ENCODE data around the gene WFIKKN1. TPM values are rescaled to one million over a fixed set of nuclear protein-coding genes. Genes with fewer than 3 reads are reported as not detected.

The WFIKKN1 gene
- total RNA-seq, 1 donor from 2014 or later = 0.44 TPM

DNA sequence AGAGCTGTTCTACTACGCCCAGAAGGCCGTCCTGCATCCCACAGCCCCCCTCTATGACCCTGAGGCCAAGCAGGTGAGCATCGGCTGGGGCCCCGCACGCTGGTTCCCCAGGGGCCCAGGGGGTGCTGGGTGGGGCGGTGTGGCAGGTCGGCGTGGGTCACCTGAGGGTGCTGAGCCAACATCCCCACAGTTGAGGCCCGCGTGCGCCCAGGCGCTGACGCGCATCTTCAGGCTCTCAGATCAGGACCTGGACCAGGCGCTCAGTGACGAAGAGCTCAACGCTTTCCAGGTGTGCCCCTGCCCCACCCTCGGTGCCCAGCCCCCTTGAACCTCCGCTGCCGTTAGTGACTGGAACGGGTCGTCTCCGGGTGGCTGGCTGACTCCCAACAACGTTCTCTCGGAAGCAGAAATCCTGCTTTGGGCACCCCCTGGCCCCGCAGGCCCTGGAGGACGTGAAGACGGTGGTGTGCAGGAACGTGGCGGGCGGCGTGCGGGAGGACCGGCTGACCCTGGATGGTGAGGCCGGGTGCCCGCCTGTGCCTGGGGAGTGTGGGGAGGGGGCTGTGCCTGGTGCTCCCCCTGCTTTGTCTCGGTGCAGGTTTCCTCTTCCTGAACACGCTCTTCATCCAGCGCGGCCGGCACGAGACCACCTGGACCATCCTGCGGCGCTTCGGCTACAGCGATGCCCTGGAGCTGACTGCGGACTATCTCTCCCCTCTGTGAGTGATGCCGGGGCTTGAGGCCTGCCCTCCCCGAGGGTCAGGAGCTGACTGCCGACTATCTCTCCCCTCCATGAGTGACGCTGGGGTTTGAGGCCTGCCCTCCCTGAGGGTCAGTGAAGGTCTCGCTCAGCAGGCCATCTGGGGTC lies 39.9 kb downstream of the WFIKKN1 start:
- Mint-ChIP-seq H3K4me1 (ENCODE audit: unreplicated experiment) (no peaks in the 10 kb centered on the region), H3K27ac (ENCODE audit: unreplicated experiment) (no peak overlapping the region), H3K27me3 (ENCODE audit: unreplicated experiment) (peaks cover 8% of the 10 kb centered on the region), H3K36me3 (ENCODE audit: low read depth, unreplicated experiment) (no peaks in the 10 kb centered on the region), H3K9me3 (ENCODE audit: unreplicated experiment) (no peaks in the 10 kb centered on the region), H3K4me3 (ENCODE audit: unreplicated experiment) (no peak overlapping the region)
- no peak for DNase-seq (ENCODE audit: low spot score)
- TF ChIP-seq, protein P1, sequence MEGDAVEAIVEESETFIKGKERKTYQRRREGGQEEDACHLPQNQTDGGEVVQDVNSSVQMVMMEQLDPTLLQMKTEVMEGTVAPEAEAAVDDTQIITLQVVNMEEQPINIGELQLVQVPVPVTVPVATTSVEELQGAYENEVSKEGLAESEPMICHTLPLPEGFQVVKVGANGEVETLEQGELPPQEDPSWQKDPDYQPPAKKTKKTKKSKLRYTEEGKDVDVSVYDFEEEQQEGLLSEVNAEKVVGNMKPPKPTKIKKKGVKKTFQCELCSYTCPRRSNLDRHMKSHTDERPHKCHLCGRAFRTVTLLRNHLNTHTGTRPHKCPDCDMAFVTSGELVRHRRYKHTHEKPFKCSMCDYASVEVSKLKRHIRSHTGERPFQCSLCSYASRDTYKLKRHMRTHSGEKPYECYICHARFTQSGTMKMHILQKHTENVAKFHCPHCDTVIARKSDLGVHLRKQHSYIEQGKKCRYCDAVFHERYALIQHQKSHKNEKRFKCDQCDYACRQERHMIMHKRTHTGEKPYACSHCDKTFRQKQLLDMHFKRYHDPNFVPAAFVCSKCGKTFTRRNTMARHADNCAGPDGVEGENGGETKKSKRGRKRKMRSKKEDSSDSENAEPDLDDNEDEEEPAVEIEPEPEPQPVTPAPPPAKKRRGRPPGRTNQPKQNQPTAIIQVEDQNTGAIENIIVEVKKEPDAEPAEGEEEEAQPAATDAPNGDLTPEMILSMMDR (IDR thresholded peaks at IDR 0.05; ENCODE audit: unreplicated experiment) = no peak

DNA sequence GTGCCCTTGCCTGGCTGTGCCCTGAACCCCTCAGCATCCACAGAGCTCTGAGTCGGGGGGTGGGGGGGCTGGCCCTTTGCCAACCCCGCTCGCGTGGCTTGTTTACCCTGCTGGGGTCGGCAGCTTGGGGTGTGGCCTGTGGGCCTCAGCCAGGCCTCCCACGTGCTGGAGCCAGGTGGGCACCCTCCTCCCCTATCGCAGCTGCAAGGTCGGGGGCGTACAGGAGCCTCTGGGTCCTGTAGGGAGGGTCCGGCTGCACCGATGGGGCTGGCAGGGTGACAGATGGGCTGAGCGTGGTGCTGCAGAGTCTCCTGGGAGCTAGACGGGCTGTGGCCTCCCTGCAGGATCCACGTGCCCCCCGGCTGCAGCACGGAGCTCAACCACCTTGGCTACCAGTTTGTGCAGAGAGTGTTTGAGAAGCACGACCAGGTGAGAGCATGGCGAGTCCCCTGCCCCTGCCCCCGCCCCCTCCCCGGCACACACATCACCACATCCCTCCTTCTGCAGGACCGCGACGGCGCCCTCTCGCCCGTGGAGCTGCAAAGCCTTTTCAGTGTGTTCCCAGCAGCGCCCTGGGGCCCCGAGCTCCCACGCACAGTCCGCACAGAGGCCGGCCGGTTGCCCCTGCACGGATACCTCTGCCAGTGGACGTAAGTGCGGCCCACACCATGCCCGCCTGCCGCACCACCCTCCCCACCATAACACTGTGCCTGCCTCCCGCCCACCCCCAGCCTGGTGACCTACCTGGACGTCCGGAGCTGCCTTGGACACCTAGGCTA lies 40.8 kb downstream of the WFIKKN1 start:
- no peak overlapping the region for H3K4me3 Mint-ChIP-seq (ENCODE audit: unreplicated experiment)
- no peaks in the 10 kb centered on the region for H3K9me3 Mint-ChIP-seq (ENCODE audit: unreplicated experiment)
- TF ChIP-seq, protein P1 (IDR thresholded peaks at IDR 0.05; ENCODE audit: unreplicated experiment) = no peak
- no peak for DNase-seq (ENCODE audit: low spot score)
- peaks cover 8% of the 10 kb centered on the region for H3K27me3 Mint-ChIP-seq (ENCODE audit: unreplicated experiment)
- H3K36me3 Mint-ChIP-seq (ENCODE audit: low read depth, unreplicated experiment) = no peaks in the 10 kb centered on the region
- H3K4me1 Mint-ChIP-seq (ENCODE audit: unreplicated experiment) = no peaks in the 10 kb centered on the region
- H3K27ac Mint-ChIP-seq (ENCODE audit: unreplicated experiment) = no peak overlapping the region

- Mint-ChIP-seq H3K4me1 (ENCODE audit: unreplicated experiment) (no peaks in the 10 kb centered on the region), H3K4me3 (ENCODE audit: unreplicated experiment) (no peak overlapping the region), H3K27me3 (ENCODE audit: unreplicated experiment) (peaks cover 12% of the 10 kb centered on the region), H3K27ac (ENCODE audit: unreplicated experiment) (no peak overlapping the region), H3K36me3 (ENCODE audit: low read depth, unreplicated experiment) (no peaks in the 10 kb centered on the region), H3K9me3 (ENCODE audit: unreplicated experiment) (no peaks in the 10 kb centered on the region)
- TF ChIP-seq, protein P1 (IDR thresholded peaks at IDR 0.05; ENCODE audit: unreplicated experiment) = no peak
- no peak for DNase-seq (ENCODE audit: low spot score)
Observed at GRCh38 chr16:672371-672770, 41.6 kb downstream of the WFIKKN1 start.

DNA sequence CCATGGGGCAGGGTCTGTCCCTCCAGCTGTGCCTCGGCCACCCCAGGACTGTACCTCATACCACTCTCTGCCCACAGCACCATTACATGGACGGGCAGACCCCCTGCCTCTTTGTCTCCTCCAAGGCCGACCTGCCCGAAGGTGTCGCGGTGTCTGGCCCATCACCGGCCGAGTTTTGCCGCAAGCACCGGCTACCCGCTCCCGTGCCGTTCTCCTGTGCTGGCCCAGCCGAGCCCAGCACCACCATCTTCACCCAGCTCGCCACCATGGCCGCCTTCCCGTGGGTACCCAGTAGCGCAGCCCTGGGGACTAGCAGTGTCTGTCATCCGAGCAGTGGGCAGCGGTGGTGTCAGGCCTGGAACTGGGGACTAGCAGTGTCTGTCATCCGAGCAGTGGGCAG lies 42.1 kb downstream of the WFIKKN1 start:
- no peak overlapping the region for H3K4me3 Mint-ChIP-seq (ENCODE audit: unreplicated experiment)
- H3K4me1 Mint-ChIP-seq (ENCODE audit: unreplicated experiment) = no peaks in the 10 kb centered on the region
- peaks cover 12% of the 10 kb centered on the region for H3K27me3 Mint-ChIP-seq (ENCODE audit: unreplicated experiment)
- no peaks in the 10 kb centered on the region for H3K9me3 Mint-ChIP-seq (ENCODE audit: unreplicated experiment)
- H3K36me3 Mint-ChIP-seq (ENCODE audit: low read depth, unreplicated experiment) = no peaks in the 10 kb centered on the region
- no peak overlapping the region for H3K27ac Mint-ChIP-seq (ENCODE audit: unreplicated experiment)
- TF ChIP-seq, protein P1 (IDR thresholded peaks at IDR 0.05; ENCODE audit: unreplicated experiment) = no peak
- no peak for DNase-seq (ENCODE audit: low spot score)

Measured in endothelial cell (in vitro differentiated cells).